GM19452 (cell line): ENCODE measurements around the gene IZUMO4.

Experiments used
- ATAC-seq: cut with Tn5 transposase; IDR thresholded peaks from one replicate; pipeline ENCODE4 v1.9.1; 2021; ENCODE audit not compliant: unreplicated experiment

IZUMO4 gene

DNA sequence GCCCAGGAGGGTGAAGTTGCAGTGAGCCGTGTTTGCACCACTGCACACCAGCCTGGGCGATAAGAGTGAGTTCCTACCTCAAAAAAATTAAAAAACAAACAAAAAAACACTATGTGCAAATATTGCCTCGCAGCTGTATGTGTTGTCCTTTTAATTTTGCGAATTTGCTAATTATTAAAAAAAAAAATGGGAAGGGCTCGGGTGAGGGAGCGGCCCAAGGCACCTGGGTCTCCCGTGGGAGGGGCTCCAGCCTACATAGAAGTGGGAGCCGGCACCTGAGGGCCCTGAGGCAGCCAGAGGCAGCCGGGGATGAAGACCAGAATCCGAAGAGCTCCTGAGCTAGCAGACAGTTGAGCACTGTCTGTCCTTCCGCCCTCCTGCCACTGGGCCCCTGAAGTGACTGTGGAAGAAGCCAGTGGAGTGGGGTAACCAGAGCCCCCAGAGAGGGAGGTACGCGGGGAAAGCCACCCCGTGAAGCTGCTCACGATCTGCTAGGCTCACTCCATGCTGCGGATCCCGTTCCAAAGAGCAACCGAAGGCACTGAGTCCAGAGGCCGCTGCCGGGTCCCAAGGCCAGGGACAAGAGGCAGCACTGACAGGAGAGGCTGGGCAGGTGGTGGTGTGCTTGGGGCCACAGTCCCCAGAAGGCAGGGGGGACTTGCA is 6.5 kb downstream of the IZUMO4 start:
- ATAC-seq = no peak

DNA sequence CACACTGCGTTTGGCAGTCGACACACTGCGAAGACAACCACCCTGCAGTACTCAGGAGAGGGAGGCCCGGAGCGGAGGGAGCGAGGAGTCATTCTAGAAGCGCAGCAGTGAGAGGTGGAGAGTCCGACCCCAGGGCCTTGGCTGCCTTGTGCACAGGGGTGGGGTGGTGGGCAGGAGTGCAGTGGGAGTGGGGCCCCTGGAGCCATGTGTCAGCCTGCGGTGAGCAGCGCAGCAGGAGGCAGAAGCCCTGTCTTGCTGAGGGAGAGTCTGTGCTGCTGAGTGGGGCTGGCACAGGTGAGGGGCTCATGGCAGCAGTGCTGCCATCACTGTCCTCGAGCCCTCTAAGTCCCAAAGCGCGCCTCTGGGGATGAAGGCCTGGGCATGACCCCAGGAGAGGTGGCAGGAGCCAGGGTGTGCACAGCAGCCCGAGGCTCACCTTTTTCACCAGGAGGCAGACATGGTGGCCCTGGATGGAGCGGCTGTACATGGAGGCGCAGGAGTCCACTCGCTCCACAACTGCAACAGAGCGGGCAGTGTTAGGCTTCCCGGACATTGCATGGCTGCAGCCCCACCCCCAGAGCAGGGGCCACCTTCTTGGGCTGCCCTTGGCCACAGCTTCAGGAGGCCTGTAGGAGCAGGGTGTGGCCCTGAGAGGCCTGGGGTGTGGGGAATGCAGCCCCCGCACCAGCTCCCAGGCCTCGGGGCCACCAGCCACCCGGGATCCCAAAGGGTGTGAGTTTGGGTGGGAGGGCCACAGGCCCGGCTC is 11.7 kb downstream of the IZUMO4 start:
- no peak for ATAC-seq

DNA sequence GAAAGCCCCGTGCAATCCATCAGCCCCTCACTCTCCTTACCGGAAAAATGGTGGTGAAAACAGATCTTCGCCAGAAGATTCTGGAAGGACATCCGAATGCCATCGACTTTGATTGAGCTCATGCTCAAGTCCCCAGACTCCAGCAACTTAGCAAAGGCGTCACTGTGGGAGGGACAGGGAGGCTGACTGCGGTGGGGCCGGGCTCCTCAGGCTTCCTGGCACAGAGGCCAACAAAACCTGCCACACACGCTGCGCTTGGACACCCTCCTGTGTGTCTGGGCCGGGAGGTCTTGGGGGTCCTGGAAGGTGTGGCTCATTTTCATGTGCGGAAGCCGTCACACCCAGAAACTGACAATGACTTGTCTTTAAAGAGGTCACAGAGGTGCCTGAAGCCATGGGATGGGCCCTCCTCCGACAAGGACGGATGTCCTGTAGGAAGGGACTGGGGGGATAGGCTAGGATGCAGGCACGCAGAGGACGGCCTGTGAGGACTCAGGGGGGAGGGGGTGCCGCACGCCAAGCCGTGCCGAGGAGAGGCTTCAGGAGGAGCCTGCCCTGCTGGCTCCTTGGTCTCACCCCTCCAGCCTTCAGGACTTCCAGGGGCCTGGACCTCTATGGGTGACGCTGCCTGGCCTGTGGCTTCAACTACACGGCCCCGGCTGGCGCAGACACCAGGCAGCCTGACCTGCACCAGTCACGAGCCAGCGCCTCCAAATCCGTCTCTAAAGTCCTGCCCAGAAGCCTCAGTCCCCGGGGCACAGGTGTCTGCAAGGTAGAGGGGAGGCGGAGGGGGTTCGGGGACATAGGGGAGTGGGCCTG is 12.5 kb downstream of the IZUMO4 start:
- ATAC-seq = no peak

DNA sequence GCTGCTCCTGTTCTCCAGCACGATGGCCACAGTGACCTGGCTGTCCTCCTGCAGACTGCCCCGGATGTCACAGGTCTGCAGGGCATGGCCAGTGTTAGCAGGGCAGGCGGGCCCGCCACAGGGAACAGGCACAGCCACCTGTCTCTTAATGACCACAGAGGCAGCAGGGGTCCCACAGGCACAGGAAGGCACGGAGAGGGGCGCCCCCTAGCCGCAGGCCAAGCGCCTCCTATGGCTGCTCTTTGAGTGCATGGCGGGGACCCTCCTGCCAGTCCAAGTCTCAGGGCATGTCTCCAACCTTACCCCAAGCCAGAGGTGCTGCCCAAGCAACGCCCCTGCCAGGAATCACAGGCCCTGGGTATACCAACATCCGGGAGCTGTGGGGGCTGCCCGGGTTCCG is 14.1 kb downstream of the IZUMO4 start:
- ATAC-seq = no peak

DNA sequence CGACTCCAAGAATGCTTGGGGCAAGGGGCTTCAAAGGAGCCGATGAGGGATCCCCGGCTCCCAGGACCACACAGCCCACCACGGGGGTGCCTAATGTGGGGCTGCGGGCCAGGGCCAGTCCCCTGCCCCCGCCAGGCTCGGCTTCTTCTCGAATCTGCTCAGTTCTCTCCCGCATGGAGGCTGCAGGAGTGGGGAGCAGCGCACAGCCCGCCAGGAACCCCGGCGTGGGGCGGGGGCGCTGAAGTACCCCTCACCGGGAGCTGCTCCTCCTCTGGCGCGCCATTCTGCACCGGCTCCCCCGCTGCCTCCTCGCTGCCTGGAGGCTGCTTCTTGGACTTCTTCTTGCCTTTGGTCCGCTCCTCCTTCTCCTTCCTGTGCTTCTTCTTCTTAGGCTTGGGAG is 14.7 kb downstream of the IZUMO4 start:
- no peak for ATAC-seq

DNA sequence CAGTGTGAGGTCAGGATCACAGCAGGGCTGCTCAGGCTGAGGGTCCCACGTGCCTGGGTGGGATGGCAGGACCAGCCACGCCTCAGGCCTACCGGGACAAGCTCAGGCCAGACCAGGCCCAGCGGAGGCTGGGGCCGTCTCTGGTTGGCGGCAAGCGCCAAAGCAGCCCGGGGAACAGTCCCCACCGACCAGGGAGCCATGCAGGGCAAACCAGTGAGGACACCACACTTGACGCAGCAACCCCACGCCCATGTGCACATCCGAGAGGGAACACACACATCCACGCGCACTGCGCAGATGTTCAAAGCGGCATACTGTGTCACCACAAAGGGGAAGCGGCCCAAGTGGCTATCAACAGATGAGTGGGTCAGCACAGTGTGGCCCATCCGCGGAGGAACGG is 15.2 kb downstream of the IZUMO4 start:
- no peak for ATAC-seq

DNA sequence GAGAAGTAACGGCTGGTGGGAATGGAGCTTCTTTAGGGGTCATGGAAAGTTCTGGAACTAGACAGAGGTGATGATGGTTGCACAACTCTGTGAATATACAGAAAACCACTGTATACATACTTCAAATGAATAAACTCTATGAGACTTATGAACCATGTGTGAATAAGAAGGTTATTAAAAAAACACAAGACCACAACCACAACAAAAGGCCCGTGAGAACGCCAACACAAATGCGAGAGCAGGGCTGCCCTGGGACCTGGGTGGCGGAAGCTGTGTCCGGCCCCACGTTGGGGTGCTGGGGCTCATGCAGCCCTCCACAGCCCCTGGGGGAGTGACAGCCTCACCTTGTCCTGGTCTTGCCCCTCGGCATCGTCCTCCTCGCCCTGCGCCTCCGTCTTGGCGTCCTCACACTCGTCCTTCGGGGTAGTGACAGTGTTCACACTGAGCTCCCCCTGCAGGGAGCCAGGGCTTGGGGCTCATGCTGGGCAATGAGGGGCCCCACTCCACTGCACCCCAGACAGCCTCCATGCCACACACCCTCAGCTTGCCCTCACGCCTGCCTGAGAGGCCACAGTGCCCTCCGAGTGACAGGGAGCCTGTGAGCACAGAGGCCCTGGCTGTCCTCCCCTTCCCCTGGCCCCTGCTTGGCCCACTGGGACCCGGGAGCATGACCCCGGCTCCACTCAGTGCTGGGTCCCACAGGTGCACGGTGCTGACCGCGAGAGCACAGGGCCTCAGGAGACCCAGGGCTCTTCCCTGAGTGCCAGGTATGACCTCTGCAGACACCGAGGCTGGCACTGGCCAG is 16.0 kb downstream of the IZUMO4 start:
- no peak for ATAC-seq

DNA sequence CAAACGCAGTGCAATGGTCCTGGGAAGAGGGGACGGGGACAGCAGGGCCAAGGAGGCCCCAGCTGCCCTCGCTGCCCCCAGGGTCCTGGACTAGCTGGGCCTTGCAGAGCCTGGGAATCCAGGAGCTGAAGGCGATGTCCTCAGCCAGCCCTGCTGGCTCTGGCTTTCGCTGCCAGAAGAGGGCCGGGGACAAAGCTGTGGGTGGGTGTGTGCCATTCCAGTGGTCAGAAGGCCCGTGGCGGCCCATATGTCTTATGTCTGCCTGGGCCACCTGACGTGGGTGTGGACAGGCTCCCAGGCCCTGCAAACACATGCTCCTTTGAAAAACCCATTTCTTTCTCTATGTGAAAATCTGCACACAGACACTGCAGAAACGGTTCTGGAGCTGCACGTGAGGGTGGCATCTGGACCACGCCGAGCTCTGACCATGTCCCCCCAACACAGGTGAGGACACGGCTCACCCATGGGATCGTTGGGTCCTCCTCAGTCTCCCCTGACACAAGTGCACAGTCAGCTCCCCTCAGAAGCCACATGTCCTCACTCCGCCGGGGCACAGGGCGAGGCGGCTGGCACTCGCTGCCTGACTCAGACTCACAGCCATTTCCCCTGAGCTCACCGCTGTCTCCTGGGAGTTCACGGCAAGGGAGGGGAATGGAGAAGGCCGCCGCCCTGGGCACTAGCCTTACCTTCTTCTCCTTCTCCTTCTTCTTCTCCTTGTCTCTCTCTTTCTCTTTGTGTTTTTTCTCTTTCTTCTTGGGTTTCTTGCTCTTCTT is 16.9 kb downstream of the IZUMO4 start:
- ATAC-seq = no peak

DNA sequence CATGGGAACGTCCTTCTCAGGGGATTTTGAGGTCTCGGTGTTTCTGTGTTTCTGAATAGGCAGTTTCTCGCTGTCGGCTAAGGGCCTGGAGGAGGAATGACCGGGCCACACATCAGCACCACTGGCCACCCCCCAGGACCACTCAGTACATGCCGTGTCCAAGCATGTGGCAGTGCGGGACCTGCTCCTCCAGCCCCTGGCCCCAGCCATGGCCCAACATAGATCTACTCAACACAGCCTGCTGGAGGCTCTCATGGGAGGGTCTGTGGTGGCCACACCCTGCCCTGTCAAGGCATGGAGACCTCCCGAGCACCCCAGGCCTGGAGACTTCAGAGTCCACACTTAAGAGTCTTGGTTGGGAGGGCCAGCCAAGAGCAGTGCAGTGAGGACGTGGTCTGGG is 17.5 kb downstream of the IZUMO4 start:
- no peak for ATAC-seq

DNA sequence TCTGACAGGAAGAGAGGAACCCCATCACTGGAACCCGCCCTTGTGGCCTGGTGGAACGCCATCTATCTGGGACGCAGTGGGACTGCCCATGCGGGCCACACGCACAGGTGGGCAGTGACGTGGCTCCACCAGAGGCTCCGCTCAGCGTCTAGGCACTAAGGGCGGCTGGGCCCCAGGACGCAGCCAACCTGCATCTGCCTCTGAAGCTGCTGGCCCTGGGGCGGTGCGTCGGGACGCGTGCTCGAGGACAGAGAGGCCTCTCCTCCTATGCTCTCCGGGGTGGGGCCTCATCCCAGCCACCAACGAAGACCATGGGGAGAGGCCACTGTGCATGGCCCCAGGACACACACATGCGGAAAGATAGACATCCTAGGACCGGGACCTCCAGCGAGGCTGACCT is 18.1 kb downstream of the IZUMO4 start:
- no peak for ATAC-seq

DNA sequence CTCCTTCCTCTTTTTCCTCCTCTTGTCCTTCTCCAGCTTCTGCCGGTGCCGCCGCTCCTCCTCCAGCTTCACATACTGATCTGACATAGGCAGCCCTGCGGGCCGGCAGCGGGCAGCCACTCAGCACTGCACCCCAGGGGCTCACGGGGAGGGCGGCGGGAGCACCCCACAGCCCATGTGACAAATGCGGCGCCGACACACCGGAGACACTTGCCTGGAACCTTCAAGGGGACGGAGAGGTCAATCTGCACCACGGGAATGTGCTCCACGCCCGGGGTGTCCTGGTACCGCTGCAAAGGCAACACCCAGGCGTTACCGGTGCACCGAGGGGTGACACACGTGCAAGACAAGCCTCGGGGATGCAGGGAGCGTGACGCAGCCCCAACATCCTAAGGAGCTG is 18.6 kb downstream of the IZUMO4 start:
- ATAC-seq = no peak

DNA sequence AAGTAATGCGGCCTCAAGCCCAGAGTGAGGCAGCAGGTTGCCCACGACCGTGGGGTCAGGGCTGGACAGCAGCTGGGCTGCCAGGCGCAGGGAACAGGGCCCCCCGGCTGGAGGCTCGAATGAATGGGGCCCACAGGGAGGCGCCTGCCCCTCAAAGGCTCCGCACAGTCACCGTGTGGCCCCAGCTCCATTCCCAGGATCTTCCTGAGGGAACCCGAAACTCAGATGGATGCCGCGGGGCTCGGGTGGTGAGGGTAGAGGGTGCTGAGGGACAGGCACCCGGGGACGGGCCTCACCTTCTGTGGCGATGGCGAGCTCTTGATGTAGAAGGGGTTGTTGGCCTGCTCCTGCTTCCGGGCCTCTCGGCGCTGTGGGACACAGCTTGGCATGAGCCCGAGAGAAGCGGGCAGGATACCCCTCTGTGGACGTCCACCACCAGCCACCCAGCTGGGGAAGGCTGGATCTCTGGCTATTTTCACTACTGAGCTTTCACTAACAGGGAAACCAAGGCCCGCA is 19.3 kb downstream of the IZUMO4 start:
- no peak for ATAC-seq

DNA sequence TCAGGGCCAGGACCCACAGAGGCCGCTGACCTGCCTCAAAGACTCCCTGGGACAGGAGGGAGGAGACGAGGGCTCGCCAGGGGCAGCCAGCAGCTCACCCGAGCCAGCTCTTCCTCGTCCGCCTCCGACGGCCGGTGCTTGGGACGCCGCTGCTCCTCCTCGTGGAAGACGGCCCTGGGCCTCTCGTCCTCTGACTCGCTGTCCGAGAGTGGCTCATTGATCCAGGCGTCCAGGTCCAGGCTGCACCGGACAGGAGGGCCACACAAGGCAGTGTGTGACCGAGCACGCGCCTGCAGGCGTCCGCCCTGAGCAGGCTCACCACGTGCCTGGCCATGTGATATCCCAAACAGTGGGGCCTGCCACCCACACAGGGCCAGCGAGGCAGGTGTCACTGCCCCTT is 19.8 kb downstream of the IZUMO4 start:
- ATAC-seq = no peak

DNA sequence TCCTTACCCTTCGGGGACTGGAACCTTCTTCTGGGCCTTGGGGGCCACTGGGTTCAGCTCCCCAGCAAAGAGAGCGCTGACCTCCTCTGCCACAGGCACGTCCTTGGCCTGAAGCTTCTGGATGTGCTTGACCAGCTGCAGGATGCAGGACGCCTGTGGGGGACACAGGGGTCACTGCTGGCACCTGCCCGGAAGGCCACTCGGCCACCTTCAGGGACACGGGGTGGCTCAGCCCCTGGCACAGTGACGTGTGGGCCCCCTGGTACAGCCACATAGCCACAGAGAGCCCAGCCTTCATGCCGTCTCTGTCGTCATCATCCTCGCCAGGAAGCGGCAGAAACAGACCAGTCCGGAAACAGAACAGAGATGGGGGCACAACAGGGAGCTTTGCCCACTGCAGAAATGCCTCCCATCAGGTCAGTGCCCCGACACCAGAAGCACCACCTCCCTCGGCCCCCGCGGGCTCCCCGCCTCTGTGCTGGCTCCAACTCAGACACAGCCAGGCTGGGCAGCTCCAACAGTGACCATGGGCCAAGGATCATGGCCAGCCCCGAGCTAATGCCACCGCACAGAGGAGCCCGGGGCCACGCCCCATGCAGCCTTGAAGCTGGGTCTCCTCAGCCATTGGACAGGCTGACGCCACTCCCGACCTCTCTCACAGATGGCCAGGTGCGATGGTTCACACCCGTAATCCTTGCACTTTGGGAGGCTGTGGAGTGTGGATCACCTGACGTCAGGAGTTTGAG is 20.7 kb downstream of the IZUMO4 start:
- no peak for ATAC-seq

DNA sequence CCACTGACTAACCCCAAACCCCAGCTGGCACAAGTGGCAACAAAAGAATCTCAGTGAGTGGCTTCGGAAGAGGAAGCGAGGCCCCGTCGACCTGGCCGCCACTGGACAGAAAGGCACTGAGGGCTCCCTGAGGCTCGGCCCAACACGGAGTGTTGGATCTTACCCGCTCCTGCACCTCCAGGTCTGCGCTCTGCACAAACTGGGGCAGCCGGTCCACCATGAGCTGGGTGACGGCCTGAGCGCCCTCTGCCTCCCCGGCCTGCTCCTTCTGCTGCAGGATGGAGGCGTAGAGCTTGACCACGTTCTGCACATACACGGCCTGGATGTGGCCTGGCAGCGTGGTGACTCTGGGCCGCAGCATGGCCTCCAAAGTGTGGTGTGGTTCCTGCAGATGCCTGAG is 21.7 kb downstream of the IZUMO4 start:
- ATAC-seq = no peak

DNA sequence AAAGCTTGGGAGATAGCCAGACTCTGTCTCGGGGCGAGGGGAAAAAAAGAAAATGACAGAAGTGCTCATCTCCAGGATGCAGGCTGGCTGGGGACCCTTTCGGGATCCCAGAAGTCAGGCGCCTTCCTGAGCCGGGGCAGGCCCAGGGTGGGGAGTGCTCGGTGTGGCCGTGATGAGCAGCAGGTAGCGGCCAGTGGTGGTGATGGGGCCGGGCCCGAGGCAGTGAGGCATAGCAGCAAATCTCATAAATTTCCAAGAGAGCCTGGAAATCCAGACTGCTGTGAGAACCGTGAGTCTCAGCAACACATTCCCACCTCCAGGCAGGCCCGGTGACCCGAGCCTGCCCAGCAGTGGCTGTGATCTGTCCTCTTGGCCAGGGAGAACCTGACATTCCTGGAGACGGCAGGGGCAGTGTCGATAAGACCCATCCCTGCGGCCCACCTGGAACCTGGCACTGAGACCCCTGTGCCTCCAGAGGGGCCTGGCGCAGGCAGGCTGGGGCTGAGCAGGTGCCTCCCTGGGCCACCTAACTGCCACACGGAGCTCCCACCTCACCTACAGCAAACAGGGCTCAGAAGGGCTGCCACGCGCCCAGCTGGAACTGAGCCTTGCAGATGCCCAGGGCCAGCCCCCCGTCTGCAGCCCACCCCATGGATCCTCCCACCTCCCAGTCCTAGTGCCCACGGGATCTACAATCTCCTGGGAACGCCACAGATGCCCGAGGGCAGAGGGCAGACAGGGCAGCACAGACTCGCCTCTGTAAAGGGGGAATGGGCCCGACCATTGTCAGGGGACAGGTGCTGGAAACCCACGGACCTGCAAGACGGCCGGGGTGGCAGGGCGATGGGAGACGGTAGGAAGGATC is 23.4 kb downstream of the IZUMO4 start:
- ATAC-seq = no peak

DNA sequence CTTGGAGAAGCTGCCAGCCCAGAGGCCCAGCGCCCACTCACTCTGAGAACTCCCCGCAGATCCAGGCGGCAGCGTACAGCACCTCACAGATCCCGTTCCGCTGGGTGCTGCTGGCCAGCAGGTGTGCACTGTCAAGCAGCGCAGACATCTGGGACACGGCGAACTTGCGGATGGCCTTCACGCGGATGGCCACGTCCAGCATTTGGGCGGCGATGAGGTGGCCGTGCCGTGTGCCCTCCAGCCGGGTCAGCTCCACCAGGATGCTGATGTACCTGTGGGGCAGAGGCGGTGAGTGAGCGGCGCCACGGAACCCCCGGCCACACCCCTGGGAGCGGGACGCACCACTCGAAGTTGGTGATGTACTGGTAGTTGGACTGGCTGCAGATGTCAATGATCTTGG is 24.1 kb downstream of the IZUMO4 start:
- no peak for ATAC-seq

DNA sequence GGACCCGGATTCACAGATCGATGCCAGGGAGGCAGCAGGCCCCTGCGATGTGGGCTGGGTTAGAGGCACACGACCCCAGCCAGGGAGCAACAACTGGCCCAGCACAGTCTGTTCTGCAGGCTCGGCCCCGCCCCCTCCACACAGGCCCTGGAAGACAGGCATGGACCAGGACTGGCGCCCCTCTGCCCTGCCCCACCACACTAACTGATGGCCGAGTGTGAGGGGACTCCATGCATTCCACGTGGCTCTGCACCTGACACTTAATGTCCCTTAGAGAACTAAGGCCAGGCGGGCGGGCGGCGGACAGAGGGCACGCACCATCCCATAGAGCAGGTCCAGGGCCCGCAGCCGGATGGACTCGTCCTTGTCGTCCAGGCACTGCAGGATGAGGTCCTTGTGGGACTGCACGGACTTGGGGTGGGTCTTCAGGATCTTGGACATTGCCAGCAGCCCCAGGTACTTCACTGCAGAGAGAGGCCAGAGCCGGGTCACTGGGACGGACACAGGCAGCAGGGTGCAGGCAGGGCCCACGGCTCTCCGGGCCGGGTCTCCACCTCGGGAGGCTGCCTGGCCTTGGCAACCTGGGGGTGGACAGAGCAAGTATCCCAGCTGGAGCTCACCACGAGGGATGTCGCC is 24.8 kb downstream of the IZUMO4 start:
- ATAC-seq = no peak
